Pancreas (tissue), 10 donors: ENCODE measurements around the gene FARS2. TPM values are rescaled to one million over a fixed set of nuclear protein-coding genes. Genes with fewer than 3 reads are reported as not detected.

ENCODE experiments used
- ATAC-seq, 4 donors: fragments of 200-7000 bp; cut with Tn5 transposase; one replicate each; pipeline versions ENCODE4 v1.8.0 to v1.9.1; 2020; ENCODE audit warnings: mild to moderate bottlenecking in 4 of 4, moderate library complexity in 4 of 4
- DNase-seq, 6 donors: peaks; one replicate each; pipeline ENCODE4 v3.0.0-alpha.2; 2020
- FAIRE-seq: peaks from 2 replicates; lab custom pipeline; 2012; peaks lifted over from hg19 to GRCh38; lab: Jason Lieb, UNC
- H3K27ac ChIP-seq, 4 donors: fragments of 200-600 bp; sonication (generic); 1 replicate in 3 of 4; 2 replicates in 1 of 4; pipeline versions ENCODE4 v1.5.0 to v1.8.0; 2020
- H3K27me3 ChIP-seq, 4 donors: fragments of 200-600 bp; one replicate each; pipeline ENCODE4 v1.8.0; 2021
- H3K36me3 ChIP-seq, 3 donors: fragments of 200-600 bp; sonication (generic) in 1 of 3; one replicate each; pipeline versions ENCODE4 v1.5.0 to v1.8.0; 2020 to 2021
- H3K4me1 ChIP-seq, 3 donors: fragments of 200-600 bp; one replicate each; pipeline ENCODE4 v1.8.0; 2021
- H3K4me3 ChIP-seq, 4 donors: fragments of 200-600 bp; sonication (generic) in 2 of 4; one replicate each; pipeline versions ENCODE4 v1.5.0 to v1.8.0; 2020 to 2021
- H3K9me3 ChIP-seq, 4 donors: fragments of 200-600 bp; one replicate each; pipeline ENCODE4 v1.8.0; 2021
- WGBS, 2 donors: extraction: QIAGEN DNeasy Blood & Tissue Kit; methylation state at CpG; one replicate each; pipeline ENCODE4 v1.1.7; 2013; 5-methylcytosine and 5-hydroxymethylcytosine counted together
- intact Hi-C, 3 donors: fragments of 100-400 bp; cut with DNase I; formaldehyde crosslinking; loops; one replicate each; pipeline versions ENCODE4 v1.11.1 to v1.14.2; 2022
- polyA plus RNA-seq, 2 donors: library from polyadenylated mRNA; stranded (reverse); fragments of 200-250 nt; gene quantifications; one replicate each; pipeline ENCODE4 v1.2.3, GENCODE V29; 2013
- total RNA-seq, 6 donors: library from RNA; stranded (reverse); fragmentation: NEBNext Ultra II Directional in 4 of 6; extraction: Animal tissue kit (Norgen Biotek cat#: 25700) in 4 of 6; gene quantifications; one replicate each; pipeline versions ENCODE4 v1.2.1 to v1.2.4, GENCODE V29; 2021 to 2023
- TF ChIP-seq, protein P1 (sequence below), 4 donors: fragments of 200-600 bp; sonication (generic) in 3 of 4; IDR thresholded peaks; one replicate each; pipeline versions ENCODE4 v1.5.0 to v1.8.0; 2021; ENCODE audit warnings: antibody characterized with exemption in 4 of 4
- donor health status: healthy with polysubstance abuse.
- donor health status: DM: no; HTN: no; CAD: no; lungs with moderate emphysema.
- donor health status: DM: no; HTN: no; CAD: no.
- donor health status: control.
- donor health status: control.
- donor health status: Bipolar disorder and iron deficiency.
- donor health status: DM: yes; HTN: yes; CAD: no.
- donor health status: DM: no; HTN: no; CAD: no.
- donor health status: DM: no; HTN: no; CAD: no.
- donor health status: DM: yes; HTN: yes; CAD: no.

The FARS2 gene
- total and polyA plus RNA-seq, 8 donors, result 4.1 to 10.3 (median 7.5) TPM

DNA sequence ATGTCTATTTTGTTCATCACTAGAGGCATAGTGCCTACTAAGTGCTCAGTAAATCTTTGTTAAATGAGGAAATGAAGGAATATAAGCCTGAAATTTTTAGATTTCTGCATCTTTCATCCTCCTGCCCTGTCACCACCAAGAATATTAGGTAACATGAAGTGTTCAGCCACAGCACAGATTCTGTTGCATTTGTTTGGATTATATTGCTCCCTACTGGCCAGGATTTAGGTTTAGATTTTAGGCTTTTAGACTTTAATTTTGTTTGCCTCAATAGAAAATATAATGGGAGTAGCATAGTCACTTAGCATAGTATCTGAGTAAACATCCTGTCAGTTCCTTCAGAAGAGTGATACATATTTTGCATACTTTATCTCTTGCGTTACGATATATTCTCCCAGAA is 14.2 kb downstream of the FARS2 start:
- no peak overlapping the region for H3K4me3 ChIP-seq
- intact Hi-C loops, result no loop called here
- WGBS, 2 donors, result 93 to 94% methylated on average over 2 of the region's 2 CpGs
- no peaks in the 10 kb centered on the region for H3K36me3 ChIP-seq
- no peak overlapping the region for H3K27ac ChIP-seq
- TF ChIP-seq, protein P1, sequence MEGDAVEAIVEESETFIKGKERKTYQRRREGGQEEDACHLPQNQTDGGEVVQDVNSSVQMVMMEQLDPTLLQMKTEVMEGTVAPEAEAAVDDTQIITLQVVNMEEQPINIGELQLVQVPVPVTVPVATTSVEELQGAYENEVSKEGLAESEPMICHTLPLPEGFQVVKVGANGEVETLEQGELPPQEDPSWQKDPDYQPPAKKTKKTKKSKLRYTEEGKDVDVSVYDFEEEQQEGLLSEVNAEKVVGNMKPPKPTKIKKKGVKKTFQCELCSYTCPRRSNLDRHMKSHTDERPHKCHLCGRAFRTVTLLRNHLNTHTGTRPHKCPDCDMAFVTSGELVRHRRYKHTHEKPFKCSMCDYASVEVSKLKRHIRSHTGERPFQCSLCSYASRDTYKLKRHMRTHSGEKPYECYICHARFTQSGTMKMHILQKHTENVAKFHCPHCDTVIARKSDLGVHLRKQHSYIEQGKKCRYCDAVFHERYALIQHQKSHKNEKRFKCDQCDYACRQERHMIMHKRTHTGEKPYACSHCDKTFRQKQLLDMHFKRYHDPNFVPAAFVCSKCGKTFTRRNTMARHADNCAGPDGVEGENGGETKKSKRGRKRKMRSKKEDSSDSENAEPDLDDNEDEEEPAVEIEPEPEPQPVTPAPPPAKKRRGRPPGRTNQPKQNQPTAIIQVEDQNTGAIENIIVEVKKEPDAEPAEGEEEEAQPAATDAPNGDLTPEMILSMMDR (IDR thresholded peaks at IDR 0.05), result no peak
- DNase-seq (no peak), ATAC-seq (no peak), FAIRE-seq (no peak)
- no peaks in the 10 kb centered on the region for H3K9me3 ChIP-seq
- no peaks in the 10 kb centered on the region for H3K4me1 ChIP-seq
- no peaks in the 10 kb centered on the region for H3K27me3 ChIP-seq

- no peak for ATAC-seq
These were observed 15.3 kb downstream of the FARS2 start for GRCh38 chr6:5276581-5276980.

GRCh38 chr6:5277589-5277988 is 16.3 kb downstream of the FARS2 start:
- FAIRE-seq, result no peak
- ATAC-seq, result no peak
- whole genome bisulfite sequencing, 2 donors, result 84 to 96% methylated on average over 3 of the region's 3 CpGs
- Histone ChIP-seq H3K4me1 (no peaks in the 10 kb centered on the region), H3K27me3 (no peaks in the 10 kb centered on the region), H3K9me3 (no peaks in the 10 kb centered on the region), H3K36me3 (no peaks in the 10 kb centered on the region), H3K27ac (no peak overlapping the region), H3K4me3 (no peak overlapping the region)
- TF ChIP-seq, protein P1 (IDR thresholded peaks at IDR 0.05), result no peak
- intact Hi-C loops, result no loop called here
- no peak for DNase-seq

More at GRCh38 chr6:5276581-5276980, 15.3 kb downstream of the FARS2 start:
- no peaks in the 10 kb centered on the region for H3K4me1 ChIP-seq
- TF ChIP-seq, protein P1 (IDR thresholded peaks at IDR 0.05), result no peak
- intact Hi-C loops, result no loop called here
- FAIRE-seq (no peak), DNase-seq (no peak)
- 90 to 93% methylated on average over 2 of the region's 2 CpGs for WGBS, 2 donors
- no peak overlapping the region for H3K4me3 ChIP-seq
- no peaks in the 10 kb centered on the region for H3K9me3 ChIP-seq
- H3K27me3 ChIP-seq, result no peaks in the 10 kb centered on the region
- H3K36me3 ChIP-seq, result no peaks in the 10 kb centered on the region
- H3K27ac ChIP-seq, result no peak overlapping the region

- FAIRE-seq, result no peak
These were observed 16.7 kb downstream of the FARS2 start for GRCh38 chr6:5278047-5278446.

GRCh38 chr6:5278565-5279120 is 17.3 kb downstream of the FARS2 start:
- Histone ChIP-seq H3K4me1 (no peaks in the 10 kb centered on the region), H3K4me3 (no peak overlapping the region), H3K27me3 (no peaks in the 10 kb centered on the region), H3K27ac (no peak overlapping the region), H3K9me3 (no peaks in the 10 kb centered on the region), H3K36me3 (no peaks in the 10 kb centered on the region)
- TF ChIP-seq, protein P1 (IDR thresholded peaks at IDR 0.05), result no peak
- intact Hi-C loops, result no loop called here
- FAIRE-seq, result no peak
- DNase-seq, result no peak
- no peak for ATAC-seq
- 91 to 94% methylated on average over 3 of the region's 3 CpGs for WGBS, 2 donors

More at GRCh38 chr6:5278047-5278446, 16.7 kb downstream of the FARS2 start:
- whole genome bisulfite sequencing, 2 donors, result 82 to 87% methylated on average over 5 of the region's 5 CpGs
- no peak overlapping the region for H3K27ac ChIP-seq
- no peak overlapping the region for H3K4me3 ChIP-seq
- H3K27me3 ChIP-seq, result no peaks in the 10 kb centered on the region
- no peaks in the 10 kb centered on the region for H3K9me3 ChIP-seq
- TF ChIP-seq, protein P1 (IDR thresholded peaks at IDR 0.05), result no peak
- no peaks in the 10 kb centered on the region for H3K4me1 ChIP-seq
- DNase-seq (no peak), ATAC-seq (no peak)
- no peaks in the 10 kb centered on the region for H3K36me3 ChIP-seq
- intact Hi-C loops, result no loop called here
